Left lung (tissue), 10 donors: ENCODE data around the gene PODN. TPM values are rescaled to one million over a fixed set of nuclear protein-coding genes. Genes with fewer than 3 reads are reported as not detected.

Source experiments
- ATAC-seq: fragments of 200-7000 bp; cut with Tn5 transposase; one replicate; pipeline ENCODE4 v1.9.1; 2020; ENCODE audit warnings: moderate library complexity
- DNase-seq, 4 donors: peaks; one replicate each; pipeline ENCODE4 v3.0.0-alpha.2; 2013 to 2020
- H3K27ac ChIP-seq, 2 donors: fragments of 200-600 bp; sonication (generic) in 1 of 2; one replicate each; pipeline versions ENCODE4 v1.5.0 to v1.8.0; 2020 to 2021
- H3K27me3 ChIP-seq, 2 donors: fragments of 200-600 bp; sonication (generic) in 1 of 2; one replicate each; pipeline versions ENCODE4 v1.5.0 to v1.8.0; 2020 to 2021
- H3K36me3 ChIP-seq, 2 donors: fragments of 200-600 bp; sonication (generic) in 1 of 2; one replicate each; pipeline versions ENCODE4 v1.5.0 to v1.8.0; 2020 to 2021
- H3K4me1 ChIP-seq, 2 donors: fragments of 200-600 bp; one replicate each; pipeline ENCODE4 v1.8.0; 2021
- H3K4me3 ChIP-seq, 2 donors: fragments of 200-600 bp; sonication (generic) in 1 of 2; one replicate each; pipeline versions ENCODE4 v1.5.0 to v1.8.0; 2020 to 2021; ENCODE audit warnings: mild to moderate bottlenecking in 1 of 2
- H3K9me3 ChIP-seq, 2 donors: fragments of 200-600 bp; sonication (generic) in 1 of 2; one replicate each; pipeline versions ENCODE4 v1.5.0 to v1.8.0; 2020 to 2021
- CTCF ChIP-seq, 2 donors: fragments of 200-600 bp; sonication (generic) in 1 of 2; IDR thresholded peaks; one replicate each; pipeline versions ENCODE4 v1.5.0 to v1.8.0; 2021; ENCODE audit warnings: antibody characterized with exemption in 2 of 2
- intact Hi-C, 2 donors: fragments of 100-400 bp; cut with DNase I; formaldehyde crosslinking; loops; one replicate each; pipeline versions ENCODE4 v1.11.2 to v1.14.2; 2022
- polyA plus RNA-seq, 6 donors: library from polyadenylated mRNA; unstranded; fragments of 120-200 nt; gene quantifications; one replicate each; pipeline ENCODE4 v1.2.1, GENCODE V29; 2013; ENCODE audit not compliant: insufficient read length in 6 of 6
- total RNA-seq, 2 donors: library from RNA; stranded (reverse); fragmentation: NEBNext Ultra II Directional; extraction: Animal tissue kit (Norgen Biotek cat#: 25700); gene quantifications; one replicate each; pipeline ENCODE4 v1.2.1, GENCODE V29; 2021
- donor health status: DM: no; HTN: yes; CAD: no.
- donor health status: DM: no; HTN: no; CAD: no.

PODN gene
- total and polyA plus RNA-seq, 8 donors, result 10.5 to 48.8 (median 12.1) TPM

- Histone ChIP-seq H3K9me3 (no peaks in the 10 kb centered on the region), H3K27me3 (no peaks in the 10 kb centered on the region), H3K4me3 (no peak overlapping the region), H3K27ac (no peak overlapping the region), H3K36me3 (peaks cover 0 to 9% of the 10 kb centered on the region in 2 donors), H3K4me1 (peaks cover 16 to 30% of the 10 kb centered on the region in 2 donors)
- ATAC-seq, result no peak
- intact Hi-C loops, result no loop called here
- no peak for DNase-seq
- no peak for TF ChIP-seq CTCF (IDR thresholded peaks at IDR 0.05)
Measured at GRCh38 chr1:53020588-53020987, 41.4 kb upstream of the PODN start.

GRCh38 chr1:53022179-53022578 lies 39.8 kb upstream of the PODN start:
- Histone ChIP-seq H3K27me3 (no peaks in the 10 kb centered on the region), H3K9me3 (no peaks in the 10 kb centered on the region), H3K4me1 (peaks cover 7 to 22% of the 10 kb centered on the region in 2 donors), H3K36me3 (peaks cover 0 to 18% of the 10 kb centered on the region in 2 donors), H3K4me3 (no peak overlapping the region), H3K27ac (no peak overlapping the region)
- intact Hi-C loops, result no loop called here
- ATAC-seq (no peak), DNase-seq (no peak)
- no peak for TF ChIP-seq CTCF (IDR thresholded peaks at IDR 0.05)

- Histone ChIP-seq H3K4me3 (no peak overlapping the region), H3K27ac (no peak overlapping the region), H3K9me3 (no peaks in the 10 kb centered on the region), H3K36me3 (peaks cover 0 to 22% of the 10 kb centered on the region in 2 donors), H3K27me3 (no peaks in the 10 kb centered on the region), H3K4me1 (peaks cover 7 to 19% of the 10 kb centered on the region in 2 donors)
- intact Hi-C loops, result no loop called here
- no peak for TF ChIP-seq CTCF (IDR thresholded peaks at IDR 0.05)
- DNase-seq (no peak), ATAC-seq (no peak)
Measured at GRCh38 chr1:53023546-53023945, 38.5 kb upstream of the PODN start.

- TF ChIP-seq CTCF (IDR thresholded peaks at IDR 0.05), result no peak
- no peak for ATAC-seq
Measured at GRCh38 chr1:53024117-53024516, 37.9 kb upstream of the PODN start.

GRCh38 chr1:53025034-53025768 lies 36.8 kb upstream of the PODN start:
- TF ChIP-seq CTCF (IDR thresholded peaks at IDR 0.05), result no peak
- Histone ChIP-seq H3K27ac (peak overlapping the region; percentile 45 to 46), H3K4me1 (peaks cover 7 to 19% of the 10 kb centered on the region in 2 donors), H3K4me3 (no peak overlapping the region), H3K9me3 (no peaks in the 10 kb centered on the region), H3K27me3 (no peaks in the 10 kb centered on the region), H3K36me3 (peaks cover 0 to 37% of the 10 kb centered on the region in 2 donors)
- intact Hi-C loops, result no loop called here
- ATAC-seq, result peak; percentile 84
- DNase-seq, result peak in 1 of 4 donors; percentile 34

More at GRCh38 chr1:53024117-53024516, 37.9 kb upstream of the PODN start:
- Histone ChIP-seq H3K27ac (no peak overlapping the region), H3K36me3 (peaks cover 0 to 26% of the 10 kb centered on the region in 2 donors), H3K4me3 (no peak overlapping the region), H3K27me3 (no peaks in the 10 kb centered on the region), H3K9me3 (no peaks in the 10 kb centered on the region), H3K4me1 (peaks cover 7 to 19% of the 10 kb centered on the region in 2 donors)
- no peak for DNase-seq
- intact Hi-C loops, result no loop called here
